T-helper 1 cell treated with Interleukin-12 subunit alpha and Interleukin-12 subunit beta and Interleukin-4 antibody, amounts not matched to agents 30 μg/mL and 1 μg/mL, for 36 hours (primary cell): ENCODE measurements around the gene CNGA1.
"Not testable (repeated sequence)": the region's sequence is repeated elsewhere in the genome, so short reads cannot be mapped to it uniquely, and the experiment has no call there.

Experiments
- H3K27ac Mint-ChIP-seq: one replicate; pipeline ENCODE4 v1.8.0; 2021; ENCODE audit warnings: mild to moderate bottlenecking, mixed read lengths
- H3K27me3 Mint-ChIP-seq: one replicate; pipeline ENCODE4 v1.8.0; 2021; ENCODE audit warnings: low read depth, mixed read lengths
- H3K36me3 Mint-ChIP-seq: one replicate; pipeline ENCODE4 v1.8.0; 2021; ENCODE audit warnings: low read depth, mixed read lengths
- H3K4me1 Mint-ChIP-seq: one replicate; pipeline ENCODE4 v1.8.0; 2021; ENCODE audit warnings: low read depth, mixed read lengths
- H3K4me3 Mint-ChIP-seq: one replicate; pipeline ENCODE4 v1.8.0; 2021; ENCODE audit warnings: mild to moderate bottlenecking, moderate library complexity, mixed read lengths
- H3K9me3 Mint-ChIP-seq: one replicate; pipeline ENCODE4 v1.8.0; 2021; ENCODE audit warnings: mixed read lengths

Gene CNGA1

GRCh38 chr4:48017108-48017571, 659 bp upstream of the CNGA1 start:
- Mint-ChIP-seq H3K27ac (no peak overlapping the region), H3K9me3 (no peaks in the 10 kb centered on the region), H3K36me3 (no peaks in the 10 kb centered on the region), H3K4me1 (peaks cover 11% of the 10 kb centered on the region), H3K27me3 (peaks cover 45% of the 10 kb centered on the region), H3K4me3 (peak overlapping the region; percentile 41)

GRCh38 chr4:48015678-48016077, 803 bp downstream of the CNGA1 start:
- Mint-ChIP-seq H3K9me3 (peaks cover 7% of the 10 kb centered on the region), H3K36me3 (no peaks in the 10 kb centered on the region), H3K4me3 (peak overlapping the region; percentile 82), H3K27ac (no peak overlapping the region), H3K27me3 (peaks cover 41% of the 10 kb centered on the region), H3K4me1 (peaks cover 11% of the 10 kb centered on the region)

DNA sequence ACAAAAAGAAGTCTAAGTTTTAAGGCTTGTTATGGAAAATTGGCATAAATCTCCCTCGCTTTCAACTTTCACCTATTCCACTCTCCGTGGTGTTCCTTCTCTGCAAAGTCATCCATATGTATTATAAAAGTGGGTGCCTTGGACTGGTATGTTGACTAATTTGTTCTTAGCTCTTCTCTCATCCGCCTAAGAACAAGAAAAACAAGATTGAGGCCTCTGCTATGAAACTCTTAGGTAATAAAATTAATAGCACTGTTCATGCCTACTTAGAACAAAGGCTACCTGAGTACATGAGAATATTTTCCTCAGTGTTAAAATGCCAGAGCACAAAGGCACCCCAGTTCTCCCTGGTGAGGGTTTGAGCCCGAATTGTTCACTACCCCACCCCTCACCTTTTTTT, 1.3 kb downstream of the CNGA1 start:
- H3K4me3 Mint-ChIP-seq, result no peak overlapping the region
- H3K4me1 Mint-ChIP-seq, result peaks cover 11% of the 10 kb centered on the region
- H3K27ac Mint-ChIP-seq, result no peak overlapping the region
- no peaks in the 10 kb centered on the region for H3K36me3 Mint-ChIP-seq
- peaks cover 7% of the 10 kb centered on the region for H3K9me3 Mint-ChIP-seq
- H3K27me3 Mint-ChIP-seq, result peaks cover 41% of the 10 kb centered on the region

DNA sequence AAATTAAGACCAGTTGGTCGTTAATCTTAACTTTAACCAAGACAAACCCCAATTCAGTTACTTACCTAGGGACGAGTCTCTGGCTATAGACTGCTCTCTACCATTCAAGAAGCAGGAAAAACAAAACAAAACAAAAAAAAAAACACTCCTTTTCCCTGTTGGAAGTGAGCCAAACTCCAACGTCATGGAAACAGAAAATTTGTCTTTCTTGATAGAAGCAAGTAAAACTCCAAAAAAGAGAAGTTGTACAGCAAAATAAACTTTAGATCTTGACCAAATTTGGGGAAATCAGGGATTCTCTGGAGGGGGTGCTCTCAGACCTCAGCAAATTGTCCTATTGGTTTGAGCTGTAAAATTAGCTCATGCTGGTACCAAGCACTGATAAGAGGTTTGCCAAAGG, 3.7 kb downstream of the CNGA1 start:
- Mint-ChIP-seq H3K9me3 (peaks cover 10% of the 10 kb centered on the region), H3K4me1 (peaks cover 11% of the 10 kb centered on the region), H3K27ac (no peak overlapping the region), H3K4me3 (no peak overlapping the region), H3K27me3 (peaks cover 22% of the 10 kb centered on the region), H3K36me3 (no peaks in the 10 kb centered on the region)

- Mint-ChIP-seq H3K27ac (no peak overlapping the region), H3K4me1 (peaks cover 4% of the 10 kb centered on the region), H3K4me3 (no peak overlapping the region), H3K27me3 (peaks cover 16% of the 10 kb centered on the region), H3K9me3 (peaks cover 12% of the 10 kb centered on the region), H3K36me3 (peaks cover under 1% of the 10 kb centered on the region)
Measured at GRCh38 chr4:48011722-48012121, 4.8 kb downstream of the CNGA1 start.

DNA sequence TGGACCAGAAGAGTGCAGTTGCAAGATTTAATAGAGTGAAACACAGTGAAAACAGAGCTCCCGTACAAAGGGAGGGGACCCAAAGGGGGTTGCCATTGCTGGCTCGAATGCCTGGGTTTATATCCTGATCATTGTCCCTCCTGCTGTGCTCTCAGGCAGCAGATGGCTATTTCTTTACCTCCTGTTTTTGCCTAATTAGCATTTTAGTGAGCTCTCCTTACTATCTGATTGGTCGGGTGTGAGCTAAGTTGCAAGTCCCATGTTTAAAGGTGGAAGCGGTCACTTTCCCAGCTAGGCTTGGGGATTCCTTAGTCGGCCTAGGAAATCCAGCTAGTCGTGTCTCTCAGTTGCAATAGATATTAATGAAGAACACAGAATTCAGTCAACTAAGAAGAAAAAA, 5.6 kb downstream of the CNGA1 start:
- H3K27me3 Mint-ChIP-seq, result peaks cover 13% of the 10 kb centered on the region
- not testable (repeated sequence) for H3K36me3 Mint-ChIP-seq, H3K27ac Mint-ChIP-seq, H3K4me1 Mint-ChIP-seq, H3K4me3 Mint-ChIP-seq
- peaks cover 19% of the 10 kb centered on the region for H3K9me3 Mint-ChIP-seq

DNA sequence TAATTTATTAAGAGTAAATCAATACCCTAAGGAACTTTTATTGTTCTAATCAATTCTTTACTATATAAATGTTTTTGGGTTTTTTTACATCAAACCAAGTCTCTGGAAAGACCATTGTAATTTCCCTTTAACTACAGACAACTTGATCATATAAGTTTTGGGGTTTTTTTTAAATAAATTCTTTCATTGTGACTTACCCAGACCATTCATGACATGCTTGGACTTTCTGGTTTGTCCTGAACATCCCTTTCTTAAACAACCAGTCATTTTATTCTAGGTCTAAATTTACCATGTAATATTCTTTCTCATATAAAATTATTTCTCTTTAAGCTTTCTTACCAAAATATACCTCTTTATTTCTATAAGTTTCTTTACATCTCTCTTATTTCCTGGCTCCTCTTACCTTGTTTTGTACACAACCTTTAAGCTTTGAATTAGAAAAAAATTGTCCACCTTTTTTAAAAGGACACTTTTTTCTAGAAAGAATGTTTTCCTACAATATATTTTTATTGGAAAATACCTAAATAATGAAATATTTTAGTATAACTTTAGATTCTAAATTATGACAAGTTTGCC, 8.4 kb downstream of the CNGA1 start:
- Mint-ChIP-seq H3K36me3 (peaks cover 2% of the 10 kb centered on the region), H3K4me1 (no peaks in the 10 kb centered on the region), H3K27me3 (no peaks in the 10 kb centered on the region), H3K4me3 (no peak overlapping the region), H3K9me3 (peaks cover 19% of the 10 kb centered on the region), H3K27ac (no peak overlapping the region)

GRCh38 chr4:48005781-48006180, 10.7 kb downstream of the CNGA1 start:
- Mint-ChIP-seq H3K27me3 (peaks cover 4% of the 10 kb centered on the region), H3K4me3 (no peak overlapping the region), H3K4me1 (no peaks in the 10 kb centered on the region), H3K9me3 (peaks cover 12% of the 10 kb centered on the region), H3K36me3 (peaks cover 2% of the 10 kb centered on the region), H3K27ac (no peak overlapping the region)

DNA sequence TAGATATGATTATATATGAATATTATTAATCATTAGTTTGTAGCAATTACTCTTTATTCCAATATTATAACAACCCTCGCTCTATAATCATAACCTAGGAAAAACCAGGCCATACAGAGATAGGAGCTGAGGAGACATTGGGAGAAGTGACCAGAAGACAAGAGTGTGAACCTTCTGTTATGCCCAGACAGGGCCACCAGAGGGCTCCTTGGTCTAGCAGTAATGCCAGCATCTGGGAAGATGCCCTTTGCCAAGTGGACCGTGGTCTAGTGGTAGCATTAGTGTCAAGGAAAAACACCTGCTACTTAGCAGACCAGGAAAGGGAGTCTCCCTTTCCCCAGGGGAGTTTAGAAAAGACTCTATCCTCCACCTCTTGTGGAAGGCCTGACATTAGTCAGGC, 12.9 kb downstream of the CNGA1 start:
- not testable (repeated sequence) for H3K27me3 Mint-ChIP-seq, H3K4me3 Mint-ChIP-seq, H3K36me3 Mint-ChIP-seq, H3K27ac Mint-ChIP-seq, H3K4me1 Mint-ChIP-seq
- H3K9me3 Mint-ChIP-seq, result peaks cover 13% of the 10 kb centered on the region

GRCh38 chr4:48002267-48002666, 14.2 kb downstream of the CNGA1 start:
- H3K4me3 Mint-ChIP-seq, result no peak overlapping the region
- peaks cover 7% of the 10 kb centered on the region for H3K27me3 Mint-ChIP-seq
- no peak overlapping the region for H3K27ac Mint-ChIP-seq

DNA sequence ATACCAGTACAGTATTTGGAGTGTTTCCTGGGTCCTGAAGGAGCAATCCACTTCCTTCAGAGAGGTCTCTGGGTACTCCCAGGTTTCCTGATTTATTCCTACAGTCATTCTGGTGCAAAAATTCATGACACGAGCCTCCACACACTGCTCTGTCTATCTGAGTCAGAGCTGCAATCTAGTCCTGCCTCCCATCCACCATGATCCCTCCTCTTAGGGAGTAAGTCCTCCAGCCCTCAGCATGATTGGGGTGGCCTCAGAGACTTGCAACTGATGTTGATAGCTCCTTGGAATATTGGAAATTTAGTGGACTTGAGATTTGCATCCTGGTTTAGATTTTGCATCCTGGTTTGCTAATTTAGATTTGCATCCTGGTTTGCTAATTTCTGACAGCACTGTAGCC, 20.5 kb downstream of the CNGA1 start:
- Mint-ChIP-seq H3K4me1 (no peaks in the 10 kb centered on the region), H3K27ac (no peak overlapping the region), H3K4me3 (no peak overlapping the region), H3K9me3 (peaks cover 19% of the 10 kb centered on the region), H3K36me3 (peaks cover 2% of the 10 kb centered on the region), H3K27me3 (peaks cover 3% of the 10 kb centered on the region)

More at GRCh38 chr4:48002267-48002666, 14.2 kb downstream of the CNGA1 start:
- H3K9me3 Mint-ChIP-seq, result peaks cover 17% of the 10 kb centered on the region
- H3K4me1 Mint-ChIP-seq, result no peaks in the 10 kb centered on the region
- H3K36me3 Mint-ChIP-seq, result peaks cover 2% of the 10 kb centered on the region

- not testable (repeated sequence) for H3K36me3 Mint-ChIP-seq, H3K27ac Mint-ChIP-seq, H3K27me3 Mint-ChIP-seq, H3K4me1 Mint-ChIP-seq, H3K4me3 Mint-ChIP-seq
- H3K9me3 Mint-ChIP-seq, result peaks cover 18% of the 10 kb centered on the region
Measured at GRCh38 chr4:47992475-47992874, 24.0 kb downstream of the CNGA1 start.

GRCh38 chr4:47990145-47990544, 26.3 kb downstream of the CNGA1 start:
- peaks cover 2% of the 10 kb centered on the region for H3K36me3 Mint-ChIP-seq
- peaks cover 18% of the 10 kb centered on the region for H3K9me3 Mint-ChIP-seq
- no peak overlapping the region for H3K27ac Mint-ChIP-seq
- H3K4me3 Mint-ChIP-seq, result no peak overlapping the region
- H3K27me3 Mint-ChIP-seq, result no peaks in the 10 kb centered on the region
- H3K4me1 Mint-ChIP-seq, result no peaks in the 10 kb centered on the region

GRCh38 chr4:47974566-47974965, 41.9 kb downstream of the CNGA1 start:
- no peaks in the 10 kb centered on the region for H3K9me3 Mint-ChIP-seq
- no peaks in the 10 kb centered on the region for H3K4me1 Mint-ChIP-seq
- H3K4me3 Mint-ChIP-seq, result no peak overlapping the region
- peaks cover 5% of the 10 kb centered on the region for H3K27me3 Mint-ChIP-seq
- H3K27ac Mint-ChIP-seq, result no peak overlapping the region
- no peaks in the 10 kb centered on the region for H3K36me3 Mint-ChIP-seq

DNA sequence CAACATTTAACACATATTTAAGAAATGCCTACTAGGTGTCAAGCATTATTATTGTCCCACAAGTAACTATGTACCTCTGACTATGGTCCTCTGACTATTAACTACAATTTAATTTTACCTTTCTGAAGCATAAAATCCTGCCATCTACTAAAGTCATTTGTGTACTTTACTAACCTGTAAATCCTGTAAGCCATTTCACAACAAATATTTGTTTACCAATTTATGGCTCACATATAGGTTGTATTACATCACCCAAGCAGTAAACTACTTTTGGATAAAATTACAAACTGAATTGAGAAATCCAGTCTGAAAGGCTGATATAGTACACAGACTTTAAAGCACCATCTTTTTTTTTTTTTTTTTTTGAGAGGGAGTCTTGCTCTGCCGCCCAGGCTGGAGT, 43.8 kb downstream of the CNGA1 start:
- H3K9me3 Mint-ChIP-seq, result no peaks in the 10 kb centered on the region
- H3K36me3 Mint-ChIP-seq, result no peaks in the 10 kb centered on the region
- H3K27ac Mint-ChIP-seq, result no peak overlapping the region
- H3K4me1 Mint-ChIP-seq, result no peaks in the 10 kb centered on the region
- H3K4me3 Mint-ChIP-seq, result no peak overlapping the region
- H3K27me3 Mint-ChIP-seq, result peaks cover 5% of the 10 kb centered on the region

- H3K36me3 Mint-ChIP-seq, result no peaks in the 10 kb centered on the region
- H3K4me3 Mint-ChIP-seq, result no peak overlapping the region
- peaks cover 5% of the 10 kb centered on the region for H3K27me3 Mint-ChIP-seq
- H3K4me1 Mint-ChIP-seq, result no peaks in the 10 kb centered on the region
- no peaks in the 10 kb centered on the region for H3K9me3 Mint-ChIP-seq
- no peak overlapping the region for H3K27ac Mint-ChIP-seq
Measured at GRCh38 chr4:47972181-47972580, 44.3 kb downstream of the CNGA1 start.
